HG02610 (cell line): ENCODE measurements around the gene TRPM5.

Experiments
- ATAC-seq: cut with Tn5 transposase; IDR thresholded peaks from one replicate; pipeline ENCODE4 v1.9.1; 2021; ENCODE audit warnings: mild to moderate bottlenecking, moderate library complexity; ENCODE audit not compliant: unreplicated experiment

Gene TRPM5

GRCh38 chr11:2423157-2424025 is 20.9 kb downstream of the TRPM5 start:
- no peak for ATAC-seq

GRCh38 chr11:2422461-2423156 is 21.7 kb downstream of the TRPM5 start:
- no peak for ATAC-seq

GRCh38 chr11:2421996-2422395 is 22.3 kb downstream of the TRPM5 start:
- no peak for ATAC-seq

- no peak for ATAC-seq
Observed at GRCh38 chr11:2421226-2421994, 22.9 kb downstream of the TRPM5 start.

- peak; percentile 43 for ATAC-seq
Observed at GRCh38 chr11:2420502-2421225, 23.6 kb downstream of the TRPM5 start.

- ATAC-seq: no peak
Observed at GRCh38 chr11:2419638-2420501, 24.4 kb downstream of the TRPM5 start.

- ATAC-seq: no peak
Observed at GRCh38 chr11:2418693-2419360, 25.5 kb downstream of the TRPM5 start.

- ATAC-seq: no peak
Observed at GRCh38 chr11:2417856-2418692, 26.2 kb downstream of the TRPM5 start.

GRCh38 chr11:2416765-2417164 is 27.5 kb downstream of the TRPM5 start:
- no peak for ATAC-seq

GRCh38 chr11:2415601-2416380 is 28.5 kb downstream of the TRPM5 start:
- no peak for ATAC-seq

- ATAC-seq: no peak
Observed at GRCh38 chr11:2415171-2415570, 29.1 kb downstream of the TRPM5 start.

GRCh38 chr11:2414616-2415015 is 29.7 kb downstream of the TRPM5 start:
- ATAC-seq: no peak

GRCh38 chr11:2413742-2414579 is 30.4 kb downstream of the TRPM5 start:
- no peak for ATAC-seq

GRCh38 chr11:2412323-2412722 is 32.0 kb downstream of the TRPM5 start:
- no peak for ATAC-seq

- ATAC-seq: no peak
Observed at GRCh38 chr11:2411446-2412305, 32.6 kb downstream of the TRPM5 start.

- no peak for ATAC-seq
Observed at GRCh38 chr11:2410616-2411015, 33.7 kb downstream of the TRPM5 start.
